Skin of body (tissue), 2 donors: Measurements from ENCODE around the gene TCN1. TPM values are rescaled to one million over a fixed set of nuclear protein-coding genes. Genes with fewer than 3 reads are reported as not detected.
"Not testable (repeated sequence)": the region's sequence is repeated elsewhere in the genome, so short reads cannot be mapped to it uniquely, and the experiment has no call there.

Experiments used
- DNase-seq: peaks from one replicate; lab custom pipeline; 2025; lab: John Stamatoyannopoulos, UW
- total RNA-seq: library from RNA; depleted of rRNA; stranded (reverse); fragments of >200 nt; gene quantifications from one replicate; pipeline ENCODE4 v1.2.3, GENCODE V29; 2014

The TCN1 gene
- total RNA-seq, 1 donor from 2014 or later: 12.0 TPM

- DNase-seq: no peak
Observed at GRCh38 chr11:59857439-59858434, 8.6 kb downstream of the TCN1 start.

DNA sequence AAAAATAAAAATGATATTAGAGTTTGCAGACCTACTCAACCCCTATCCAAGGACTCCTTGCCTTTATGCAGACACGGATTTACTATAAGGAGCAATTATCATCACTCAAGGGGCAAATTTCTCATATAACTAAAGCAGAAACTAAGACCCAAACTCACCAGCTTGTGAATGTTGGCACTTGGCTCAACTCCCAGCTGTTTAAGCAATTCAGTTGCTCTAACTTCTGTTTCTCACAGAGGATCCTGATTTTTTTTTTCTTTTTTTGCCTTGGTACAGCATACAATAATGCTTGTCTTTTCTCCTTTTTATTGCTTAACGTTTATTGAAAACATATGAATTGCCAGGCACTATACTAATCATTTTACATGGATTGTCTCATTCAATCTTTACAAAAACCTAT lies 11.4 kb downstream of the TCN1 start:
- no peak for DNase-seq

- not testable (repeated sequence) for DNase-seq
Observed at GRCh38 chr11:59851416-59851815, 14.9 kb downstream of the TCN1 start.

DNA sequence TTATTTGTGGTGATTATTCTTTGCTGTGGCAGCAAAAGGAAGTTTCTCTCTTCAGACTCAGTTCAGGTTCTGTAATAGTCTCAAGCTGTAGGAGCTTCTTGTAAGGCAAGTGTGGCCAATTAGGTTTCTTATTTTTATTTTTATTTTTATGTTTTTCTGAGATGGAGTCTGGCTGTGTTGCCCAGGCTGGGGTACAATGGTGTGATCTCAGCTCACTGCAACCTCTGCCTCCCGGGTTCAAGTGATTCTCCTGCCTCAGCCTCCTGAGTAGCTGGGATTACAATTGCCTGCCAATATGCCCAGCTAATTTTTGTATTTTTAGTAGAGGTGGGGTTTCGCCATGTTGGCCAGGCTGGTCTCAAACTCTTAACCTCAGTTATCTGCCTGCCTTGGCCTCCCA lies 16.7 kb downstream of the TCN1 start:
- DNase-seq: not testable (repeated sequence)

DNA sequence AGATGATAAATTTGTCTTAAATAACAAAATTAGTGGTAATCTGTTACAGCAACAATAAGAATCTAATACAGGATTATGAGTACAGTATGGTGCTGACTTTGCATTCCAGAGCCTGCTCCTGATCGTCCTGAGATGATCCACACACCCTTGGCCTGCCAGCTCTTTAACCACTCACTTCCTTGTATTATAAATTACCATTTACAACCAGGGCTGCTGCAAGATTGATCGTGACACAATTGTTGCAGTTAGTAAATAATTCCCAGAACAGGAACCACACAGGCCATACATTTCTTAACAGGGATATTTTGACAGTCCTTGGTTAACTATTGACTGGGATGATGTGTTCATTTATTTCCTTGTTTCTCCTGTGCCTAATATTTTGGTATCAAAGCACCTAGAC lies 17.2 kb downstream of the TCN1 start:
- no peak for DNase-seq

GRCh38 chr11:59848439-59848838 lies 17.8 kb downstream of the TCN1 start:
- not testable (repeated sequence) for DNase-seq

- no peak for DNase-seq
Observed at GRCh38 chr11:59847626-59848025, 18.7 kb downstream of the TCN1 start.

DNA sequence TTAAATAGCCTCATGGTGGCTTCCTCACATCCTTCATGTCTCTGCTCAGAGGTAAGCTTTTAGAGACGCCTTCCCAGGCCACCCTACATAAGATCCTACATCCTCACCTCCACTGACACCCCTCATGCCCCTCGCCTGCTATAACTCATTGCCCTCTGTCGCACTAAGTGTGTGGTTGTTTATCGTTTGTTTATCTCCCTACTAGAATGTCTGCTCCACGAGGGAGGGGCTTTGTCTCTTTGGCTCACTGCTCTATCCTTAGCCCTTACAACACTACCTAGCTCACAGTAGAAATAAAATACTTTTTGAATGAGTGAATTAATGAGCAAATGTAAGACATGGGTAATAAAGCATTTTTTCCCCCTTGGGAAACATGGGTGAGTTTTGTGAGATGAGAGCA lies 19.7 kb downstream of the TCN1 start:
- no peak for DNase-seq

GRCh38 chr11:59845399-59845798 lies 20.9 kb downstream of the TCN1 start, which contains the start of gene CBLIF:
CBLIF (minus strand) TSS chr11:59845499; CDS start chr11:59845453, 46 bp downstream.
- DNase-seq: no peak

DNA sequence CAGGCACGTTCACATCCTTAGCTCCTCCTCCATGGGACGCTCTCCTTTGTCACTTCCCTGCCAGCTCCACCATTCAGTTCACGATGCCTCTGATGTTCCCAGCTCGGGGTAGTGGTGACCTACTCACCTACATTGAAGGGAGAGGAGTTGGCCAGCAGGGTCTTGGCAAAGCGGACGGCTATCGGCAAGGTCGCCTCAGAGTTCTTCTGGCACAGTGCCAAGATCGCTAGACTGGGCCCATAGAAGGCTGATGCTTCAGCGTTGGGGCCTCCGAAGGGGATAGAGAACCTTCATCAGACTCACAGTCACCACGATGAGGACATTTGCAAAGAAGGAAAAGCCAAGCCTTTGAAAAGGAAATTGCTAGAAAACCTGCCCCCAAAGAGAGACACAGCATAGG lies 24.0 kb downstream of the TCN1 start:
- no peak for DNase-seq

- DNase-seq: no peak
Observed at GRCh38 chr11:59841514-59841913, 24.8 kb downstream of the TCN1 start.

DNA sequence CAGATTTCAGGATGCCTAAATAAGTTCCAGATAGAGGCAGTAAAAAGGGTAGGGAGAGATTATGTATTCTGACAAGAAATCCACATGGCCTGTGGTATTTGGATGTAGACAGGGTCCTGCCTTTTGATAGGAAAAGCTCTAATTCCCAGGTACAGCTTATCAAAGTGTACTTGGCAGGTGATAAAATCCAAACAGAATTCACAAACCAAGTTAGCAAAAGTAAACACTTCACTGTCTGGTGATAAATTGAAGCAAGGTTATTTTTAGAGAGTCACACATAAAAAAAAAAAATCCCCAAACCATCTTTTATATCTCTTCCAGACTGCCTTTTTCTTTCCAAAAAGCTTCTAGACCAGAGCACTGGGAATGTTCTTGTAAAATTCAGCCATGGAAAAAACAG lies 26.7 kb downstream of the TCN1 start:
- DNase-seq: no peak

GRCh38 chr11:59833602-59834001 lies 32.7 kb downstream of the TCN1 start:
- DNase-seq: no peak

- DNase-seq: no peak
Observed at GRCh38 chr11:59829358-59829757, 36.9 kb downstream of the TCN1 start.

DNA sequence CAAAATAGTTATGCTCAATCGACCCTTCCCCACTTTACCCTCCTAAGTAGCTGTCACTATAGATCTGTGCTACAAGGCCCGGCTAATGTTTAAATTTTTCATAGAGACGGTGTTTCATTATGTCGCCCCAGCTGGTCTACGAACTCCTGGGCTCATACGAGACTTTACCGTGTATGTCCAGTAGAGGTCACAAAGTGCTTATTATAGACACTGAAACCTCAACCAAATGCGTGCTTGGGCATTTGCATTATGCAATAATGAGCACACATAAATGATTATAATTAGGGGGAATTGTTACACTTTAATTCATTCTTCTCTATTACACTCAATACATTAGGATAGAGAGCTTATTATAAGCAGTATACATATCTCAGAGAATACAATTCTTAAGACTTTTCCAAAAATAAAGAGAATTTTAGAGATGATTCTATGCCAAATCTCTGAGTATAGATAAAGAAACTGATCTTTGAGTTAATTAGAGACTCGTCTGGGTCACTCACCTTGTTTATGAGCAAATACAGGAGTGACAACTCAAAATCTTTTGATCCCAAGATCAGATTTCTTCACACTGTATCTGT lies 43.2 kb downstream of the TCN1 start:
- peak; percentile 16 for DNase-seq

DNA sequence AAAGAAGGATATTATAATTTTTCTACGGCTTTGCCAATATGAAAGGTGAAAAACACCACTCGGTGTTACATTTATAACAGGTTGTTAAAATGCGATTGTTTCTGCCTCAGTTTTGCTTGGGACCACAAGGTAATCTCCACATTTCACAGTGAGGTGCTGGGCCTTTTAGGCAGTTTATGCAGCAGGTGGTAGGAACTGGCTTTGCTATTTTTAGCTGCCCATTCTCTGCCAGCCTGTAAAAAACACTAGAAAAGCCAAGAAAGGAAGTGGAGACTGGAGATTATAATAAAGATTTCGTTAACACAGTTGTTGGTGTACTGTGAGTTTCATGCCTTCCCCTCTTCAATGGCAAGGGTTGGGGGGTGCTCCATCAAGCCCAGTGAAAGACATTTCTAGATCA lies 47.7 kb downstream of the TCN1 start:
- DNase-seq: no peak

DNA sequence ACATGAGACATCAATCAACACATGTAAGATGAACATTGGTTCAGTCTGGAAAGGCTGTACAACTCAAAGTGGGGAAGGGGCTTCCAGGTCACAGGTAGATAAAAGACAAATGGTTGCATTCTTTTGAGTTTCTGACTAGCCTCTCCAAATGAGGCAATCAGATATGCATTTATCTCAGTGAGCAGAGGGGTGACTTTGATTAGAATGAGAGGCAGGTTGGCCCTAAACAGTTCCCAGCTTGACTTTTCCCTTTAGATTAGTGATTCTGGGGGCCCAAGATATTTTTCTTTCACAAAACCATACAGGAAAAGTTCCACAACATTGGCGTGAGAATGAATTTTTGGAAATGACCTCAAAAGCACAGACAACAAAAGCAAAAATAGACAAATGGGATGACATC lies 49.9 kb downstream of the TCN1 start:
- DNase-seq: not testable (repeated sequence)

- DNase-seq: no peak
Observed at GRCh38 chr11:59815754-59816153, 50.5 kb downstream of the TCN1 start.

DNA sequence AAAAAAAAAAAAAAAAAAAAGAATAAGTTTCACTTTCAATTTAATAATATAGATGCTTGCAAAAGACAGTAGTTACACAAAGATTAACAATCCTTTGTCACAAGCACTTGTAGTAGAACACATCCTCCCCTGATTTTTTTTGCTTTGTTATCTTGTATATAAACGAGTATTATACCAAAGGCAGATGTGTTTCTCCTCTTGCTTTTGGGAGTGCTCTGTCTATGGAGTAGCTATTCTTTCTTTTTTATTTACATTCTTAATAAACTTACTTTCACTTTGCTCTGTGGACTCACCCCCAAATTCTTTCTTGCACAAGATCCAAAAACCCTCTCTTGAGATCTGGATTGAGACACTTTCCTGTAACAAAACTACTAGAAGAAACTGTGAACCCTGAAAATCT lies 52.3 kb downstream of the TCN1 start:
- no peak for DNase-seq

GRCh38 chr11:59813364-59813763 lies 52.9 kb downstream of the TCN1 start:
- DNase-seq: no peak

- no peak for DNase-seq
Observed at GRCh38 chr11:59812220-59812619, 54.1 kb downstream of the TCN1 start.

DNA sequence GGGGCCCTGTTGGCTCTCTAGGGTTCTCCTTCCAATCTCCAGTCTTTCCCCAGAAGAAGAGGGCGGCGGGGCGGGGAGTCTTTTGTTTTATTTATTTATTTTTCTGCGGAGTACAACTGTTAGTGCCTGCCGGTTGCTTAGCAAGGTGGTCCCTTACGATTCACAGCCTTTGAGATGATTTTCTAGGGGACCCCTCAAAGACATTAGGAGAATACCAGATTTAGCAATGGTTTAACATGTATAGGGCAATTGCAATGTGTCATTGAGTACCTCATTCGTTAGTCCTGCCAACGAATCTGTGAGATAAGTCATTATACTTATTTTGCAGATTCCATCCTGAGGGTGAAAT lies 55.4 kb downstream of the TCN1 start:
- no peak for DNase-seq
